BJ (cell line): ENCODE measurements around the gene METTL25. TPM values are rescaled to one million over a fixed set of nuclear protein-coding genes. Genes with fewer than 3 reads are reported as not detected.

Source experiments
- CTCF ChIA-PET: fragments of 350-600 bp; formaldehyde crosslinking; extraction: SDS; loops from one replicate; lab custom pipeline; 2021; ENCODE audit warnings: antibody characterized with exemption, inconsistent platforms; lab: Yijun Ruan, JAX
- POLR2A ChIA-PET: fragments of 300-600 bp; sonication (Branson Sonifier 250); formaldehyde crosslinking; extraction: SDS; loops from one replicate; lab custom pipeline; 2021; ENCODE audit warnings: antibody characterized with exemption; lab: Charles Lee
- DNase-seq: peaks from one replicate; pipeline ENCODE4 v3.0.0-alpha.2; 2011; ENCODE audit warnings: low read depth
- H3K27me3 ChIP-seq: 2 replicates; pipeline ENCODE4 v1.6.0; 2011; ENCODE audit warnings: low read length; ENCODE audit not compliant: control insufficient read depth, insufficient read depth
- H3K36me3 ChIP-seq: 2 replicates; pipeline ENCODE4 v1.5.1; 2011; ENCODE audit warnings: low read length; ENCODE audit not compliant: control insufficient read depth, insufficient read depth
- H3K4me3 ChIP-seq: 2 replicates; pipeline ENCODE4 v1.5.1; 2011; ENCODE audit warnings: low read depth, mild to moderate bottlenecking, control low read depth, low read length
- CTCF ChIP-seq: IDR thresholded peaks from 2 replicates; pipeline ENCODE4 v1.5.1; 2011; ENCODE audit warnings: low read depth, mild to moderate bottlenecking, control low read depth, inconsistent platforms, low read length, moderate library complexity; ENCODE audit not compliant: insufficient read depth
- polyA plus RNA-seq: library from polyadenylated mRNA; depleted of rRNA; stranded (reverse); fragments of >200 nt; gene quantifications from 2 replicates; pipeline ENCODE4 v1.2.3, GENCODE V29; 2011

Gene METTL25
- polyA plus RNA-seq, 1 experiment, result 2.3 TPM

GRCh38 chr12:82456633-82457032, 98.3 kb downstream of the METTL25 start:
- no peak for TF ChIP-seq CTCF
- H3K36me3 ChIP-seq, result no peaks in the 10 kb centered on the region
- CTCF ChIA-PET, result no interaction called here
- DNase-seq, result no peak
- H3K4me3 ChIP-seq, result no peak overlapping the region
- POLR2A ChIA-PET, result no interaction called here
- H3K27me3 ChIP-seq, result no peaks in the 10 kb centered on the region

GRCh38 chr12:82458101-82458500, 99.8 kb downstream of the METTL25 start:
- Histone ChIP-seq H3K27me3 (no peaks in the 10 kb centered on the region), H3K36me3 (no peaks in the 10 kb centered on the region), H3K4me3 (no peak overlapping the region)
- DNase-seq, result no peak
- POLR2A ChIA-PET, result no interaction called here
- CTCF ChIA-PET, result interaction anchor here (1.3 kb wide), 1 partner anchor 9 kb away, joined by 3 read pairs; no protein-coding TSS in a partner anchor
- no peak for TF ChIP-seq CTCF

- DNase-seq, result no peak
- ChIA-PET POLR2A (no interaction called here), CTCF (no interaction called here)
- H3K4me3 ChIP-seq, result no peak overlapping the region
- H3K36me3 ChIP-seq, result no peaks in the 10 kb centered on the region
- TF ChIP-seq CTCF, result no peak
- no peaks in the 10 kb centered on the region for H3K27me3 ChIP-seq
Observed at GRCh38 chr12:82461393-82461792, 103.1 kb downstream of the METTL25 start.

- Histone ChIP-seq H3K36me3 (no peaks in the 10 kb centered on the region), H3K27me3 (no peaks in the 10 kb centered on the region), H3K4me3 (no peak overlapping the region)
- CTCF ChIA-PET, result no interaction called here
- POLR2A ChIA-PET, result no interaction called here
- DNase-seq, result no peak
- TF ChIP-seq CTCF, result no peak
Observed at GRCh38 chr12:82461836-82462235, 103.5 kb downstream of the METTL25 start.

GRCh38 chr12:82468563-82468962, 110.2 kb downstream of the METTL25 start:
- H3K27me3 ChIP-seq, result no peaks in the 10 kb centered on the region
- no peak overlapping the region for H3K4me3 ChIP-seq
- CTCF ChIA-PET, result no interaction called here
- TF ChIP-seq CTCF, result no peak
- no peak for DNase-seq
- POLR2A ChIA-PET, result no interaction called here
- no peaks in the 10 kb centered on the region for H3K36me3 ChIP-seq
